ENCODE measurements around the gene INPP5E. TPM values are rescaled to one million over a fixed set of nuclear protein-coding genes. Genes with fewer than 3 reads are reported as not detected.

INPP5E gene
- total RNA-seq, 1 experiment from 2014 or later = 11.3 TPM

GRCh38 chr9:136470792-136471469 is 31.3 kb upstream of the INPP5E start:
- Mint-ChIP-seq H3K4me1 (ENCODE audit: low read depth, unreplicated experiment) (no peaks in the 10 kb centered on the region), H3K36me3 (ENCODE audit: insufficient read depth, unreplicated experiment) (peaks cover 37% of the 10 kb centered on the region), H3K9me3 (ENCODE audit: low read depth, unreplicated experiment) (no peaks in the 10 kb centered on the region), H3K27me3 (ENCODE audit: unreplicated experiment) (no peaks in the 10 kb centered on the region), H3K4me3 (ENCODE audit: low read depth, unreplicated experiment) (no peak overlapping the region), H3K27ac (ENCODE audit: unreplicated experiment) (no peak overlapping the region)
- BruUV-seq (replicated peaks) = no TSS peak
- TF ChIP-seq CTCF (IDR thresholded peaks at IDR 0.05; ENCODE audit: unreplicated experiment) = no peak
- DNase-seq = no peak
- intact Hi-C loops (cut with micrococcal nuclease; ENCODE audit: unreplicated experiment) = no loop called here
- CTCF ChIA-PET = no interaction called here

- Mint-ChIP-seq H3K4me3 (ENCODE audit: low read depth, unreplicated experiment) (no peak overlapping the region), H3K36me3 (ENCODE audit: insufficient read depth, unreplicated experiment) (peaks cover 34% of the 10 kb centered on the region), H3K9me3 (ENCODE audit: low read depth, unreplicated experiment) (no peaks in the 10 kb centered on the region), H3K4me1 (ENCODE audit: low read depth, unreplicated experiment) (no peaks in the 10 kb centered on the region), H3K27me3 (ENCODE audit: unreplicated experiment) (no peaks in the 10 kb centered on the region), H3K27ac (ENCODE audit: unreplicated experiment) (no peak overlapping the region)
- intact Hi-C loops (cut with micrococcal nuclease; ENCODE audit: unreplicated experiment) = no loop called here
- BruUV-seq (replicated peaks) = no TSS peak
- no peak for DNase-seq
- TF ChIP-seq CTCF (IDR thresholded peaks at IDR 0.05; ENCODE audit: unreplicated experiment) = no peak
- CTCF ChIA-PET = no interaction called here
Measured at GRCh38 chr9:136470356-136470755, 30.7 kb upstream of the INPP5E start.

- H3K36me3 Mint-ChIP-seq (ENCODE audit: insufficient read depth, unreplicated experiment) = peaks cover 36% of the 10 kb centered on the region
- no peak overlapping the region for H3K4me3 Mint-ChIP-seq (ENCODE audit: low read depth, unreplicated experiment)
- H3K4me1 Mint-ChIP-seq (ENCODE audit: low read depth, unreplicated experiment) = no peaks in the 10 kb centered on the region
- BruUV-seq (replicated peaks) = no TSS peak
- no peak for TF ChIP-seq CTCF (IDR thresholded peaks at IDR 0.05; ENCODE audit: unreplicated experiment)
- CTCF ChIA-PET = no interaction called here
- H3K27me3 Mint-ChIP-seq (ENCODE audit: unreplicated experiment) = no peaks in the 10 kb centered on the region
- DNase-seq = no peak
- H3K27ac Mint-ChIP-seq (ENCODE audit: unreplicated experiment) = no peak overlapping the region
- intact Hi-C loops (cut with micrococcal nuclease; ENCODE audit: unreplicated experiment) = no loop called here
- H3K9me3 Mint-ChIP-seq (ENCODE audit: low read depth, unreplicated experiment) = no peaks in the 10 kb centered on the region
Measured at GRCh38 chr9:136467766-136468165, 28.1 kb upstream of the INPP5E start.

- BruUV-seq (replicated peaks) = no TSS peak
- H3K27me3 Mint-ChIP-seq (ENCODE audit: unreplicated experiment) = no peaks in the 10 kb centered on the region
- CTCF ChIA-PET = no interaction called here
- no peak overlapping the region for H3K27ac Mint-ChIP-seq (ENCODE audit: unreplicated experiment)
- peaks cover 48% of the 10 kb centered on the region for H3K36me3 Mint-ChIP-seq (ENCODE audit: insufficient read depth, unreplicated experiment)
- no peaks in the 10 kb centered on the region for H3K9me3 Mint-ChIP-seq (ENCODE audit: low read depth, unreplicated experiment)
- intact Hi-C loops (cut with micrococcal nuclease; ENCODE audit: unreplicated experiment) = no loop called here
- no peak for TF ChIP-seq CTCF (IDR thresholded peaks at IDR 0.05; ENCODE audit: unreplicated experiment)
- no peaks in the 10 kb centered on the region for H3K4me1 Mint-ChIP-seq (ENCODE audit: low read depth, unreplicated experiment)
- DNase-seq = no peak
- no peak overlapping the region for H3K4me3 Mint-ChIP-seq (ENCODE audit: low read depth, unreplicated experiment)
Measured at GRCh38 chr9:136466155-136466541, 26.5 kb upstream of the INPP5E start.
